ENCODE data around the gene PLXNB1.

The PLXNB1 gene

GRCh38 chr3:48418651-48419050 lies 11.2 kb downstream of the PLXNB1 start:
- no peak for DNase-seq (ENCODE audit: low spot score)

GRCh38 chr3:48418140-48418539 lies 11.7 kb downstream of the PLXNB1 start:
- no peak for DNase-seq (ENCODE audit: low spot score)

GRCh38 chr3:48417529-48418108 lies 12.3 kb downstream of the PLXNB1 start:
- DNase-seq (ENCODE audit: low spot score) = no peak

GRCh38 chr3:48416546-48416945 lies 13.3 kb downstream of the PLXNB1 start:
- no peak for DNase-seq (ENCODE audit: low spot score)

GRCh38 chr3:48416091-48416505 lies 13.8 kb downstream of the PLXNB1 start:
- no peak for DNase-seq (ENCODE audit: low spot score)

GRCh38 chr3:48415251-48415953 lies 14.5 kb downstream of the PLXNB1 start:
- no peak for DNase-seq (ENCODE audit: low spot score)

GRCh38 chr3:48414376-48415250 lies 15.3 kb downstream of the PLXNB1 start:
- DNase-seq (ENCODE audit: low spot score) = no peak

GRCh38 chr3:48413611-48414010 lies 16.3 kb downstream of the PLXNB1 start:
- DNase-seq (ENCODE audit: low spot score) = no peak

- DNase-seq (ENCODE audit: low spot score) = no peak
These were observed 16.8 kb downstream of the PLXNB1 start for GRCh38 chr3:48413086-48413485.

- no peak for DNase-seq (ENCODE audit: low spot score)
These were observed 17.4 kb downstream of the PLXNB1 start for GRCh38 chr3:48412375-48413001.

- no peak for DNase-seq (ENCODE audit: low spot score)
These were observed 18.1 kb downstream of the PLXNB1 start for GRCh38 chr3:48411606-48412374.

- no peak for DNase-seq (ENCODE audit: low spot score)
These were observed 18.8 kb downstream of the PLXNB1 start for GRCh38 chr3:48411041-48411588.

GRCh38 chr3:48410205-48411040 lies 19.5 kb downstream of the PLXNB1 start:
- no peak for DNase-seq (ENCODE audit: low spot score)

- no peak for DNase-seq (ENCODE audit: low spot score)
These were observed 20.3 kb downstream of the PLXNB1 start for GRCh38 chr3:48409291-48410201.

GRCh38 chr3:48408823-48409281 lies 21.0 kb downstream of the PLXNB1 start:
- no peak for DNase-seq (ENCODE audit: low spot score)

GRCh38 chr3:48407542-48408099 lies 22.3 kb downstream of the PLXNB1 start:
- no peak for DNase-seq (ENCODE audit: low spot score)

- no peak for DNase-seq (ENCODE audit: low spot score)
These were observed 23.1 kb downstream of the PLXNB1 start for GRCh38 chr3:48406443-48407431.

Data from SK-N-DZ (cell line).